ENCODE measurements around the gene PARD6B. TPM values are rescaled to one million over a fixed set of nuclear protein-coding genes. Genes with fewer than 3 reads are reported as not detected.

Gene PARD6B
- total RNA-seq, 1 experiment from 2014 or later = 29.6 TPM

- TF ChIP-seq ZNF396 (CRISPR knock-in tag; IDR thresholded peaks at IDR 0.05; ENCODE audit: borderline replicate concordance) (no peak), MXD4 (CRISPR knock-in tag; IDR thresholded peaks at IDR 0.05; ENCODE audit: borderline replicate concordance) (no peak), GABPB1 (CRISPR knock-in tag; IDR thresholded peaks at IDR 0.05) (no peak), ESRRA (CRISPR knock-in tag; IDR thresholded peaks at IDR 0.05; ENCODE audit: borderline replicate concordance) (no peak), PRRX2 (CRISPR knock-in tag; IDR thresholded peaks at IDR 0.05) (no peak), CREM (CRISPR knock-in tag; IDR thresholded peaks at IDR 0.05) (no peak), JUN (CRISPR knock-in tag; IDR thresholded peaks at IDR 0.05) (no peak), ZSCAN18 (CRISPR knock-in tag; IDR thresholded peaks at IDR 0.05) (no peak), EMX1 (CRISPR knock-in tag; IDR thresholded peaks at IDR 0.05) (no peak), FOXP1 (CRISPR knock-in tag; IDR thresholded peaks at IDR 0.05; ENCODE audit: borderline replicate concordance) (no peak), JAZF1 (CRISPR knock-in tag; IDR thresholded peaks at IDR 0.05) (no peak), USF1 (CRISPR knock-in tag; IDR thresholded peaks at IDR 0.05) (no peak), E2F5 (CRISPR knock-in tag; IDR thresholded peaks at IDR 0.05) (no peak), TEAD4 (CRISPR knock-in tag; IDR thresholded peaks at IDR 0.05) (no peak)
- TF ChIP-seq, protein P1, sequence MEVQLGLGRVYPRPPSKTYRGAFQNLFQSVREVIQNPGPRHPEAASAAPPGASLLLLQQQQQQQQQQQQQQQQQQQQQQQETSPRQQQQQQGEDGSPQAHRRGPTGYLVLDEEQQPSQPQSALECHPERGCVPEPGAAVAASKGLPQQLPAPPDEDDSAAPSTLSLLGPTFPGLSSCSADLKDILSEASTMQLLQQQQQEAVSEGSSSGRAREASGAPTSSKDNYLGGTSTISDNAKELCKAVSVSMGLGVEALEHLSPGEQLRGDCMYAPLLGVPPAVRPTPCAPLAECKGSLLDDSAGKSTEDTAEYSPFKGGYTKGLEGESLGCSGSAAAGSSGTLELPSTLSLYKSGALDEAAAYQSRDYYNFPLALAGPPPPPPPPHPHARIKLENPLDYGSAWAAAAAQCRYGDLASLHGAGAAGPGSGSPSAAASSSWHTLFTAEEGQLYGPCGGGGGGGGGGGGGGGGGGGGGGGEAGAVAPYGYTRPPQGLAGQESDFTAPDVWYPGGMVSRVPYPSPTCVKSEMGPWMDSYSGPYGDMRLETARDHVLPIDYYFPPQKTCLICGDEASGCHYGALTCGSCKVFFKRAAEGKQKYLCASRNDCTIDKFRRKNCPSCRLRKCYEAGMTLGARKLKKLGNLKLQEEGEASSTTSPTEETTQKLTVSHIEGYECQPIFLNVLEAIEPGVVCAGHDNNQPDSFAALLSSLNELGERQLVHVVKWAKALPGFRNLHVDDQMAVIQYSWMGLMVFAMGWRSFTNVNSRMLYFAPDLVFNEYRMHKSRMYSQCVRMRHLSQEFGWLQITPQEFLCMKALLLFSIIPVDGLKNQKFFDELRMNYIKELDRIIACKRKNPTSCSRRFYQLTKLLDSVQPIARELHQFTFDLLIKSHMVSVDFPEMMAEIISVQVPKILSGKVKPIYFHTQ (CRISPR knock-in tag; IDR thresholded peaks at IDR 0.05) = no peak
- TF ChIP-seq, protein P2, sequence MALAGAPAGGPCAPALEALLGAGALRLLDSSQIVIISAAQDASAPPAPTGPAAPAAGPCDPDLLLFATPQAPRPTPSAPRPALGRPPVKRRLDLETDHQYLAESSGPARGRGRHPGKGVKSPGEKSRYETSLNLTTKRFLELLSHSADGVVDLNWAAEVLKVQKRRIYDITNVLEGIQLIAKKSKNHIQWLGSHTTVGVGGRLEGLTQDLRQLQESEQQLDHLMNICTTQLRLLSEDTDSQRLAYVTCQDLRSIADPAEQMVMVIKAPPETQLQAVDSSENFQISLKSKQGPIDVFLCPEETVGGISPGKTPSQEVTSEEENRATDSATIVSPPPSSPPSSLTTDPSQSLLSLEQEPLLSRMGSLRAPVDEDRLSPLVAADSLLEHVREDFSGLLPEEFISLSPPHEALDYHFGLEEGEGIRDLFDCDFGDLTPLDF (CRISPR knock-in tag; IDR thresholded peaks at IDR 0.05) = no peak
- TF ChIP-seq, protein P3, sequence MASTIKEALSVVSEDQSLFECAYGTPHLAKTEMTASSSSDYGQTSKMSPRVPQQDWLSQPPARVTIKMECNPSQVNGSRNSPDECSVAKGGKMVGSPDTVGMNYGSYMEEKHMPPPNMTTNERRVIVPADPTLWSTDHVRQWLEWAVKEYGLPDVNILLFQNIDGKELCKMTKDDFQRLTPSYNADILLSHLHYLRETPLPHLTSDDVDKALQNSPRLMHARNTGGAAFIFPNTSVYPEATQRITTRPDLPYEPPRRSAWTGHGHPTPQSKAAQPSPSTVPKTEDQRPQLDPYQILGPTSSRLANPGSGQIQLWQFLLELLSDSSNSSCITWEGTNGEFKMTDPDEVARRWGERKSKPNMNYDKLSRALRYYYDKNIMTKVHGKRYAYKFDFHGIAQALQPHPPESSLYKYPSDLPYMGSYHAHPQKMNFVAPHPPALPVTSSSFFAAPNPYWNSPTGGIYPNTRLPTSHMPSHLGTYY (CRISPR knock-in tag; IDR thresholded peaks at IDR 0.05) = no peak
- TF ChIP-seq, protein P4, sequence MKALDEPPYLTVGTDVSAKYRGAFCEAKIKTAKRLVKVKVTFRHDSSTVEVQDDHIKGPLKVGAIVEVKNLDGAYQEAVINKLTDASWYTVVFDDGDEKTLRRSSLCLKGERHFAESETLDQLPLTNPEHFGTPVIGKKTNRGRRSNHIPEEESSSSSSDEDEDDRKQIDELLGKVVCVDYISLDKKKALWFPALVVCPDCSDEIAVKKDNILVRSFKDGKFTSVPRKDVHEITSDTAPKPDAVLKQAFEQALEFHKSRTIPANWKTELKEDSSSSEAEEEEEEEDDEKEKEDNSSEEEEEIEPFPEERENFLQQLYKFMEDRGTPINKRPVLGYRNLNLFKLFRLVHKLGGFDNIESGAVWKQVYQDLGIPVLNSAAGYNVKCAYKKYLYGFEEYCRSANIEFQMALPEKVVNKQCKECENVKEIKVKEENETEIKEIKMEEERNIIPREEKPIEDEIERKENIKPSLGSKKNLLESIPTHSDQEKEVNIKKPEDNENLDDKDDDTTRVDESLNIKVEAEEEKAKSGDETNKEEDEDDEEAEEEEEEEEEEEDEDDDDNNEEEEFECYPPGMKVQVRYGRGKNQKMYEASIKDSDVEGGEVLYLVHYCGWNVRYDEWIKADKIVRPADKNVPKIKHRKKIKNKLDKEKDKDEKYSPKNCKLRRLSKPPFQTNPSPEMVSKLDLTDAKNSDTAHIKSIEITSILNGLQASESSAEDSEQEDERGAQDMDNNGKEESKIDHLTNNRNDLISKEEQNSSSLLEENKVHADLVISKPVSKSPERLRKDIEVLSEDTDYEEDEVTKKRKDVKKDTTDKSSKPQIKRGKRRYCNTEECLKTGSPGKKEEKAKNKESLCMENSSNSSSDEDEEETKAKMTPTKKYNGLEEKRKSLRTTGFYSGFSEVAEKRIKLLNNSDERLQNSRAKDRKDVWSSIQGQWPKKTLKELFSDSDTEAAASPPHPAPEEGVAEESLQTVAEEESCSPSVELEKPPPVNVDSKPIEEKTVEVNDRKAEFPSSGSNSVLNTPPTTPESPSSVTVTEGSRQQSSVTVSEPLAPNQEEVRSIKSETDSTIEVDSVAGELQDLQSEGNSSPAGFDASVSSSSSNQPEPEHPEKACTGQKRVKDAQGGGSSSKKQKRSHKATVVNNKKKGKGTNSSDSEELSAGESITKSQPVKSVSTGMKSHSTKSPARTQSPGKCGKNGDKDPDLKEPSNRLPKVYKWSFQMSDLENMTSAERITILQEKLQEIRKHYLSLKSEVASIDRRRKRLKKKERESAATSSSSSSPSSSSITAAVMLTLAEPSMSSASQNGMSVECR (CRISPR knock-in tag; IDR thresholded peaks at IDR 0.05; ENCODE audit: borderline replicate concordance) = no peak
- CTCF ChIA-PET = interaction anchor here (1.5 to 3.0 kb wide), 2 partner anchors 19 to 47 kb away, joined by 5 to 9 read pairs; no protein-coding TSS in a partner anchor
- Mint-ChIP-seq H3K4me3 (no peak overlapping the region), H3K4me1 (peaks cover 20% of the 10 kb centered on the region), H3K27me3 (ENCODE audit: low read depth) (no peaks in the 10 kb centered on the region), H3K27ac (no peak overlapping the region), H3K36me3 (peaks cover 2% of the 10 kb centered on the region; the same call in 1 of the 2 replicates), H3K9me3 (peaks cover 3% of the 10 kb centered on the region; the same call in 1 of the 2 replicates)
- POLR2A ChIA-PET = no interaction called here
- no peak for DNase-seq (ENCODE audit: low spot score)
- no peak for ATAC-seq
These were observed 49.3 kb upstream of the PARD6B start for GRCh38 chr20:50682065-50682464.
